ENCODE results near the gene SH3RF1.
A peak's percentile ranks its signal among the peaks of the same experiment; 100 is the strongest.

The SH3RF1 gene

GRCh38 chr4:169100670-169101101, 170.1 kb downstream of the SH3RF1 start:
- peak; percentile 83 for DNase-seq (ENCODE audit: low read depth)
- no peak for TF ChIP-seq CTCF (conservative IDR thresholded peaks at IDR 0.05; ENCODE audit: low read depth, low read length)

DNA sequence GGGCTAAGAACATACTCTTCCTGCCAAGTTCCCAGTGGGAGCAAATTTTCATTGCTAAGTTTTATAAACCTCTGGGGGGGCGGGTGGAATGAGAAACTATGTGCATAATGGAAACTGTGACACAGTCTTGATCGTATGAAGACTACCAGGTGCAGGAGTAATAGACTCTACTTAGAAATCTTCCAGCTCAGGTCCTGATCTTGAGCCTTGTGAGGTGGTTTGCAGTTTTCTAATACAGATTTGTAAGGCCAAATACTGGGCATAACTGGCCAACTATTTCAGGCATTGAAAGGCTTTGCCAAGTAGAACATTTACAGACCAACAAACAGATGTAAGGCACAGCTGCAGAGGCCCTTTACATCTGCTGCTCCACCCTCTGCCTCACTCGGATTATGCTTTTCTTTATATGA, 171.0 kb downstream of the SH3RF1 start:
- no peak for TF ChIP-seq CTCF (conservative IDR thresholded peaks at IDR 0.05; ENCODE audit: low read depth, low read length)
- no peak for DNase-seq (ENCODE audit: low read depth)
- no peak overlapping the region for H3K4me3 ChIP-seq (ENCODE audit: low read length)

More at GRCh38 chr4:169100670-169101101, 170.1 kb downstream of the SH3RF1 start:
- H3K4me3 ChIP-seq (ENCODE audit: low read length), result no peak overlapping the region

- no peak overlapping the region for H3K4me3 ChIP-seq (ENCODE audit: low read length)
- TF ChIP-seq CTCF (conservative IDR thresholded peaks at IDR 0.05; ENCODE audit: low read depth, low read length), result no peak
- DNase-seq (ENCODE audit: low read depth), result no peak
Observed at GRCh38 chr4:169098969-169099690, 171.6 kb downstream of the SH3RF1 start.

DNA sequence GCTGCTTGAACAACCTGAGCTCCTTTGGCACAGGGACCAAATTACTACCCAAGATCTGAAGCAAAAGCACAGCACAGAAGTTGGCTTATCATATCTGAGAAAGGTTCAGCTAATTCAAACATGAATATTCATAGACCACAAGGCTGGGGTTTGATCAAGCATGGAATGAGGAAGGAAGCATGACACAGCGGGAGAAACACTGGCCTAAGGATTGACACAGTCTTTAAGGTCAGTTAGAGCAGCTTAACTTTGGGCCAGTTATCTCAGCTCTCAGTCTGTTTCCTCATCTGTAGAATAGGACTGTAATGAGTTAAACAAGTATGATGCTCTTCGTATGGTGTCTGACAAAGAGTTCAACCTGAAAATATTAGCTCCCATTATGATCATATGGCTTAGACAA, 172.2 kb downstream of the SH3RF1 start:
- H3K4me3 ChIP-seq (ENCODE audit: low read length), result no peak overlapping the region
- no peak for DNase-seq (ENCODE audit: low read depth)
- TF ChIP-seq CTCF (conservative IDR thresholded peaks at IDR 0.05; ENCODE audit: low read depth, low read length), result no peak

DNA sequence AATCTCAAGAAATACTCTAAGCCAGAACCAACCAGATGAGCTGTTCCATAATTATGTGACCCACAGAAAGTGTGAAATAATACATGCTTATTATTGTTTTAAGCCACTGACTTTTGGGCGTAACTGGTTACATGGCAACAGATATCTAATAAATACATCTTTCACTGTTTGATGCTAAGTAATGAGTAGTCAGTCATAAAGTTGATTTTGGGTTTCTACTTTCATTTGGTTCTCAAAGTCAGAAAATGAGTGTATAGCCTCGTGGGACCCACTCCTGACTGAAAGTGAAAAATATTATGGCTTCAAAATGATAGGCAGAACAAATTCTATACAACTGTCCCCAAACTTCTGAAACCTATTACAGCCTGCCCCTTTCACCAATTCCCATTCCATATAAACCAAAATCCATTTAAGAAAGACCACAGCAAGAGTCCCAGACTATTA, 172.7 kb downstream of the SH3RF1 start:
- DNase-seq (ENCODE audit: low read depth), result no peak
- H3K4me3 ChIP-seq (ENCODE audit: low read length), result no peak overlapping the region
- TF ChIP-seq CTCF (conservative IDR thresholded peaks at IDR 0.05; ENCODE audit: low read depth, low read length), result no peak

DNA sequence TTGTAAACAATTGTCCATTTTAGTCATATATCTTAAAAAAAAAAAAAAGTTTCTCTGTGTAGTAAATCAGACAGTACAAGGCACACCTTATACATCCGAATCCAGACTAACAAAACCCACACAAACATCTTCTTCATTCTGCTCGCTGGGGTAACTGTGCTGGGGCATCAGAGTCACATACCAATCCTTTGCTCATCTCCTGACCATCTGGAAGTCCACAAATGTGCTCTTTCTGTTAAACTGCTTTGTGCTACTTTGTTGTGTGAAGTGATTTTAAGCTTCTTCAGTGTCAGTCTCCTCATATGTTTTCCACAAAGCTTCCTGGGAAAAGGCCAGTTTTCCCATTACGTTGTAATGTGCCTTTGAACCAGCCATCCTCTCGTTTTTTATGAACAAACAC, 174.5 kb downstream of the SH3RF1 start:
- no peak for TF ChIP-seq CTCF (conservative IDR thresholded peaks at IDR 0.05; ENCODE audit: low read depth, low read length)
- DNase-seq (ENCODE audit: low read depth), result no peak
- no peak overlapping the region for H3K4me3 ChIP-seq (ENCODE audit: low read length)

- TF ChIP-seq CTCF (conservative IDR thresholded peaks at IDR 0.05; ENCODE audit: low read depth, low read length), result no peak
- DNase-seq (ENCODE audit: low read depth), result no peak
- no peak overlapping the region for H3K4me3 ChIP-seq (ENCODE audit: low read length)
Observed at GRCh38 chr4:169094656-169095231, 176.0 kb downstream of the SH3RF1 start.
